Coronary artery (tissue), 2 donors: ENCODE results near the gene GRXCR2.

Experiments
- DNase-seq: peaks from one replicate; pipeline ENCODE4 v3.0.0-alpha.2; 2017; ENCODE audit warnings: low spot score
- H3K27ac ChIP-seq, 2 donors: fragments of 200-600 bp; sonication (generic); one replicate each; pipeline ENCODE4 v1.5.1; 2016 to 2019
- H3K4me3 ChIP-seq: fragments of 200-600 bp; sonication (generic); 2 replicates; pipeline ENCODE4 v1.5.1; 2016; ENCODE audit warnings: mild to moderate bottlenecking, moderate library complexity
- CTCF ChIP-seq: fragments of 200-600 bp; sonication (generic); IDR thresholded peaks from one replicate; pipeline ENCODE4 v1.5.1; 2019; ENCODE audit warnings: antibody characterized with exemption

Gene GRXCR2

GRCh38 chr5:145917288-145917687 lies 44.5 kb upstream of the GRXCR2 start:
- TF ChIP-seq CTCF, result no peak
- no peak overlapping the region for H3K27ac ChIP-seq
- no peak overlapping the region for H3K4me3 ChIP-seq
- no peak for DNase-seq

GRCh38 chr5:145915970-145916638 lies 43.3 kb upstream of the GRXCR2 start:
- no peak overlapping the region for H3K27ac ChIP-seq
- H3K4me3 ChIP-seq, result no peak overlapping the region
- no peak for TF ChIP-seq CTCF
- no peak for DNase-seq

- H3K27ac ChIP-seq, result no peak overlapping the region
- TF ChIP-seq CTCF, result no peak
- no peak for DNase-seq
- no peak overlapping the region for H3K4me3 ChIP-seq
Measured at GRCh38 chr5:145913701-145914100, 40.9 kb upstream of the GRXCR2 start.

GRCh38 chr5:145912594-145912993 lies 39.8 kb upstream of the GRXCR2 start:
- no peak overlapping the region for H3K27ac ChIP-seq
- H3K4me3 ChIP-seq, result no peak overlapping the region
- no peak for TF ChIP-seq CTCF
- no peak for DNase-seq

GRCh38 chr5:145912019-145912418 lies 39.2 kb upstream of the GRXCR2 start:
- no peak for DNase-seq
- no peak for TF ChIP-seq CTCF
- Histone ChIP-seq H3K27ac (no peak overlapping the region), H3K4me3 (no peak overlapping the region)

- no peak for TF ChIP-seq CTCF
- no peak for DNase-seq
- no peak overlapping the region for H3K27ac ChIP-seq
- no peak overlapping the region for H3K4me3 ChIP-seq
Measured at GRCh38 chr5:145911164-145911563, 38.4 kb upstream of the GRXCR2 start.

- Histone ChIP-seq H3K4me3 (no peak overlapping the region), H3K27ac (no peak overlapping the region)
- DNase-seq, result no peak
- no peak for TF ChIP-seq CTCF
Measured at GRCh38 chr5:145908206-145908960, 35.6 kb upstream of the GRXCR2 start.
